A375 (cell line): ENCODE results near the gene ATP6V1F. TPM values are rescaled to one million over a fixed set of nuclear protein-coding genes. Genes with fewer than 3 reads are reported as not detected.

Experiments
- total RNA-seq: library from RNA; depleted of rRNA; stranded (reverse); fragments of >200 nt; shearing (Covaris generic); gene quantifications from 2 replicates; pipeline ENCODE4 v1.2.3, GENCODE V29; 2014; rRNA removed

ATP6V1F gene, protein sequence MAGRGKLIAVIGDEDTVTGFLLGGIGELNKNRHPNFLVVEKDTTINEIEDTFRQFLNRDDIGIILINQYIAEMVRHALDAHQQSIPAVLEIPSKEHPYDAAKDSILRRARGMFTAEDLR
- total RNA-seq, result 96.2 and 110 TPM in 2 replicates

DNA sequence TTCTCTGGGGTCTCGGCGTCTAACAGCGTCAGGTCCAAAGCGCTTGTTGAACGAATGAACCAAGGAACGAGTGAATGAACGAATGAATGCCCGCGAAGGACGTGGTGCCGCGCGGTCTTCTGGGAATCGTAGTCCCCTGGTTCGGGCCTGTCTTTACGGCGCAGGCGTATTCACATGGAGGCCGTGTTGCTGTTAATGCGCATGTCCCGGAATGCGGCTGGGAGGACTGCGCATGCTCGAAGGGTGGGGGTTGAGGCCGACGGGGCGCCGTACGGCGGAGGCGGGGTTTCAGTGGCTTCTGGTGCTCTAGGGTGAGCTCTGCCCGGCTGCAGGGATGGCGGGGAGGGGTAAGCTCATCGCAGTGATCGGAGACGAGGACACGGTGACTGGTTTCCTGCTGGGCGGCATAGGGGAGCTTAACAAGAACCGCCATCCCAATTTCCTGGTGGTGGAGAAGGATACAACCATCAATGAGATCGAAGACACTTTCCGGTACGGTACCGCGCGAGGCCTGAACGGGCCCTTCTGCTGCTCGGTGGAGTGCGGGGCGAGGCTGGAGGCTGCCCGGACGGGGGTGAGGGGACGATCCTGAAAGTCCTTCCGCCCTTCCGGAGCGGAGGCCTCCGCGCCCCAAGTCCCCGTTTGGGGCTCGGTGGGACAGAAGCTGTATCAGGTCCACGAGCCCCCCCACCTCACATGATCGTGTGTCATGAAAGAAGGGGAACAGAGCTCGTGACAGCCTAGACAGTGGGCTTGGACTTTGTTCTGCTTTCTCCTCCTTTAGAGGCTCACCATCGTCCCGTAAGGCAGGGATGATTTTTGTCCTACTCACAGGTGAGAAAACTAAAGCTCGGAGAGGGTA is at the start of gene ATP6V1F:
ATP6V1F (plus strand) TSS at position 286 of the 862 bp plus-strand sequence; CDS start at position 335, 49 bp downstream.

DNA sequence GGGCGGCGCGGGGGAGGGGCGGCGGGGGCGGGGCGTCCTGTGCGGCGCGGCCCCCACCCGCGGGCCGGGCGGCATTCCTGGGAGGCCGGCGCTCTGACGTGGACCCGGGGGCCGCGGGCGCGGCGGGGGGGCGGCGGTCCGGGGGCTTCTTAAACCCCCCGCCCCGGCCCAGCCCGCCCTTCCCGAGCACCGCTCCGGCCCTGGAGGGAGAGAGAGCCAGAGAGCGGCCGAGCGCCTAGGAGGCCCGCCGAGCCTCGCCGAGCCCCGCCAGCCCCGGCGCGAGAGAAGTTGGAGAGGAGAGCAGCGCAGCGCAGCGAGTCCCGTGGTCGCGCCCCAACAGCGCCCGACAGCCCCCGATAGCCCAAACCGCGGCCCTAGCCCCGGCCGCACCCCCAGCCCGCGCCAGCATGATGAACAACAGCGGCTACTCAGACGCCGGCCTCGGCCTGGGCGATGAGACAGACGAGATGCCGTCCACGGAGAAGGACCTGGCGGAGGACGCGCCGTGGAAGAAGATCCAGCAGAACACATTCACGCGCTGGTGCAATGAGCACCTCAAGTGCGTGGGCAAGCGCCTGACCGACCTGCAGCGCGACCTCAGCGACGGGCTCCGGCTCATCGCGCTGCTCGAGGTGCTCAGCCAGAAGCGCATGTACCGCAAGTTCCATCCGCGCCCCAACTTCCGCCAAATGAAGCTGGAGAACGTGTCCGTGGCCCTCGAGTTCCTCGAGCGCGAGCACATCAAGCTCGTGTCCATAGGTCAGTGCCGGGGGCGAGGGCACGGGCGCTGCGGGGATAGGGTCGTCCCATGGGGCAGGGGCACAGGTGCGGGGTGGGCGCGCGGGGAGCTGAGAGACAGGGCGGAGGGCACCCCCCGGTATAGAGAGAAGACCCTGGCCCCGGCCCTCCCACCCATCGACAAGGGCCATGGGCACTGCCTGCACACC is 32.2 kb upstream of the ATP6V1F start, which contains the start of gene FLNC:
FLNC (plus strand) TSS at position 176 of the 947 bp plus-strand sequence; CDS start at position 408, 232 bp downstream.

DNA sequence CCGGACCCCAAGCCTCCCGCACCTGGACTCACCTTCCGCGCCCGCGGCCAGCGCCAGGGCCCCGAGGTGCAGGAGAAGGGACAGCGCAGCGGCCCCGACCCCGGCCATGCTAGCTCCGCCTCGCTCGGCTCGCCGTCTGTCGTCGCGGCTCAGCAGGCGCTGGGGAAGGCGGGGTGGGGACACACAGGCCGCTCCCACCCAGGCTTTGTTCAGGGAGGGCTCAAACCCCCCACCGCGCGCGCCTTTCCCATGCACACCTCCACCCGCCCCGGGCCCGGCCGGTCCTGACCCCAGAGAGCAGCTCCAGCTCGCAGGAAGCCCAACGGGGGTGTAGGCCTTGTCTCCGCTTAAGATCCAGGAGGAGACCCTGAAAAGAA is 47.9 kb downstream of the ATP6V1F start, which contains the start of gene KCP:
KCP (minus strand) TSS at position 141 of the 377 bp plus-strand sequence; CDS start at position 108, 33 bp downstream.

Other genes with a start within 250 kb of the ATP6V1F start
- 0.87 and 1.1 TPM in 2 replicates for gene GARIN1A, start 190.6 kb upstream of the ATP6V1F start, total RNA-seq
- 207 and 249 TPM in 2 replicates for gene CALU, start 123.5 kb upstream of the ATP6V1F start, total RNA-seq
- not detected in 2 replicates for gene OPN1SW, start 87.1 kb upstream of the ATP6V1F start, total RNA-seq
- 17.5 and 19.4 TPM in 2 replicates for gene CCDC136, start 70.9 kb upstream of the ATP6V1F start, total RNA-seq
- gene FLNC, start 32.5 kb upstream of the ATP6V1F start, total RNA-seq, result 0.03 TPM in 1 of 2 replicates, not detected in the other
- gene KCP, start 47.9 kb downstream of the ATP6V1F start, total RNA-seq, result not detected in 2 replicates
- gene IRF5, start 75.1 kb downstream of the ATP6V1F start, total RNA-seq, result 1.4 and 2.6 TPM in 2 replicates
- 41.9 and 43.8 TPM in 2 replicates for gene TNPO3, start 192.3 kb downstream of the ATP6V1F start, total RNA-seq